ENCODE measurements around the gene WIPI1. TPM values are rescaled to one million over a fixed set of nuclear protein-coding genes. Genes with fewer than 3 reads are reported as not detected.

Gene WIPI1
- total and polyA plus RNA-seq, 9 of the 15 experiments (the other 6 are each of a cell fraction or from before 2014, with no cell fraction given): 3.7 to 23.5 (median 11.8) TPM

GRCh38 chr17:68461589-68461988 is 4.3 kb upstream of the WIPI1 start (continued):
- TF ChIP-seq SMAD3 (CRISPR knock-in tag; conservative IDR thresholded peaks at IDR 0.05): peak; percentile 65; the same call in 1 of the 2 replicates
- 0 out of 2 replicates have a peak, but pooled peaks have one; percentile 15 for TF ChIP-seq ZNF589 (CRISPR knock-in tag; IDR thresholded peaks at IDR 0.05; ENCODE audit: low read depth)
- TF ChIP-seq EP400 (IDR thresholded peaks at IDR 0.05): 0 out of 2 replicates have a peak, but pooled peaks have one; percentile 19
- no peak for TF ChIP-seq TRIM24 (IDR thresholded peaks at IDR 0.05)
- TF ChIP-seq FOXP4 (CRISPR knock-in tag; IDR thresholded peaks at IDR 0.05; ENCODE audit: borderline replicate concordance): no peak
- TF ChIP-seq ZNF449 (CRISPR knock-in tag; IDR thresholded peaks at IDR 0.05): peak; percentile 29; the same call in 1 of the 2 replicates
- TF ChIP-seq ZNF280B (CRISPR knock-in tag; IDR thresholded peaks at IDR 0.05): no peak
- no peak for TF ChIP-seq MEF2A (IDR thresholded peaks at IDR 0.05; ENCODE audit: control insufficient read depth, low read depth, low read length)
- TF ChIP-seq HDAC8 (tag; IDR thresholded peaks at IDR 0.05): peak; percentile 57; the same call in 1 of the 2 replicates
- TF ChIP-seq PHTF2 (CRISPR knock-in tag; IDR thresholded peaks at IDR 0.05): no peak
- TF ChIP-seq SIRT6 (IDR thresholded peaks at IDR 0.05; ENCODE audit: low read depth, low read length): no peak
- TF ChIP-seq HBP1 (CRISPR knock-in tag; IDR thresholded peaks at IDR 0.05): peak; percentile 84; the same call in 1 of the 2 replicates
- no peak for TF ChIP-seq KLF10 (CRISPR knock-in tag; IDR thresholded peaks at IDR 0.05)
- no peak for TF ChIP-seq MECOM (CRISPR knock-in tag; IDR thresholded peaks at IDR 0.05)
- peak; percentile 25; the same call in 1 of the 2 replicates for TF ChIP-seq CXXC5 (CRISPR knock-in tag; IDR thresholded peaks at IDR 0.05)
- TF ChIP-seq, protein P1, sequence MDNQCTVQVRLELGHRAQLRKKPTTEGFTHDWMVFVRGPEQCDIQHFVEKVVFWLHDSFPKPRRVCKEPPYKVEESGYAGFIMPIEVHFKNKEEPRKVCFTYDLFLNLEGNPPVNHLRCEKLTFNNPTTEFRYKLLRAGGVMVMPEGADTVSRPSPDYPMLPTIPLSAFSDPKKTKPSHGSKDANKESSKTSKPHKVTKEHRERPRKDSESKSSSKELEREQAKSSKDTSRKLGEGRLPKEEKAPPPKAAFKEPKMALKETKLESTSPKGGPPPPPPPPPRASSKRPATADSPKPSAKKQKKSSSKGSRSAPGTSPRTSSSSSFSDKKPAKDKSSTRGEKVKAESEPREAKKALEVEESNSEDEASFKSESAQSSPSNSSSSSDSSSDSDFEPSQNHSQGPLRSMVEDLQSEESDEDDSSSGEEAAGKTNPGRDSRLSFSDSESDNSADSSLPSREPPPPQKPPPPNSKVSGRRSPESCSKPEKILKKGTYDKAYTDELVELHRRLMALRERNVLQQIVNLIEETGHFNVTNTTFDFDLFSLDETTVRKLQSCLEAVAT (IDR thresholded peaks at IDR 0.05): no peak
- TF ChIP-seq RBM22 (IDR thresholded peaks at IDR 0.05; ENCODE audit: low read depth, low read length, poor library complexity, severe bottlenecking): no peak
- no peak for TF ChIP-seq SOX6 (IDR thresholded peaks at IDR 0.05)
- peak; percentile 49 for TF ChIP-seq ZNF175 (CRISPR knock-in tag; IDR thresholded peaks at IDR 0.05; ENCODE audit: low read depth)
- no peak for TF ChIP-seq FOXA3 (CRISPR knock-in tag; conservative IDR thresholded peaks at IDR 0.05 in 1 of 2, IDR thresholded peaks at IDR 0.05 in 1 of 2)
- TF ChIP-seq BRD9 (IDR thresholded peaks at IDR 0.05; ENCODE audit: low read depth, partially characterized antibody): peak; percentile 51
- TF ChIP-seq TARDBP (IDR thresholded peaks at IDR 0.05): no peak

Data from K562 (cell line).